Fibroblast of mammary gland (primary cell): ENCODE measurements around the gene SDE2.
"Not testable (repeated sequence)": the region's sequence is repeated elsewhere in the genome, so short reads cannot be mapped to it uniquely, and the experiment has no call there.

Experiments
- DNase-seq: peaks from one replicate; pipeline ENCODE4 v3.0.0-alpha.2; 2010; ENCODE audit warnings: low read depth
- H3K4me3 ChIP-seq: 2 replicates; pipeline ENCODE4 v1.5.1; 2011; ENCODE audit warnings: low read depth, mild to moderate bottlenecking, low read length, moderate library complexity; ENCODE audit not compliant: control insufficient read depth
- CTCF ChIP-seq: conservative IDR thresholded peaks from 2 replicates; pipeline ENCODE4 v1.5.1; 2011; ENCODE audit warnings: low read depth, low read length, inconsistent platforms; ENCODE audit not compliant: control insufficient read depth, insufficient read depth

Gene SDE2

GRCh38 chr1:226009650-226010044, 10.5 kb upstream of the SDE2 start:
- DNase-seq: no peak
- TF ChIP-seq CTCF: no peak
- H3K4me3 ChIP-seq: no peak overlapping the region

GRCh38 chr1:226007126-226007892, 8.2 kb upstream of the SDE2 start:
- DNase-seq, H3K4me3 ChIP-seq: not testable (repeated sequence)

- DNase-seq: no peak
- H3K4me3 ChIP-seq: no peak overlapping the region
- TF ChIP-seq CTCF: no peak
Observed at GRCh38 chr1:226006686-226007085, 7.5 kb upstream of the SDE2 start.

GRCh38 chr1:226004396-226004795, 5.3 kb upstream of the SDE2 start:
- H3K4me3 ChIP-seq: no peak overlapping the region
- no peak for DNase-seq
- no peak for TF ChIP-seq CTCF

- TF ChIP-seq CTCF: no peak
- H3K4me3 ChIP-seq: no peak overlapping the region
- no peak for DNase-seq
Observed at GRCh38 chr1:226003502-226004170, 4.5 kb upstream of the SDE2 start.

GRCh38 chr1:226002667-226003501, 3.7 kb upstream of the SDE2 start:
- DNase-seq: peak; percentile 49
- H3K4me3 ChIP-seq: no peak overlapping the region
- no peak for TF ChIP-seq CTCF
